SW 1271 (cell line): ENCODE results near the gene DNAJC25.
A peak's percentile ranks its signal among the peaks of the same experiment; 100 is the strongest.
"Not testable (repeated sequence)": the region's sequence is repeated elsewhere in the genome, so short reads cannot be mapped to it uniquely, and the experiment has no call there.

Experiments
- DNase-seq, 2 experiments: peaks; one replicate each; lab custom pipeline; 2025; lab: John Stamatoyannopoulos, UW

The DNAJC25 gene

GRCh38 chr9:111631214-111631971, at the start of gene DNAJC25:
Gene DNAJC25 (plus strand): TSS chr9:111631334. CDS start chr9:111631408, 74 bp downstream.
- peak; percentile 96 to 100 for DNase-seq

DNA sequence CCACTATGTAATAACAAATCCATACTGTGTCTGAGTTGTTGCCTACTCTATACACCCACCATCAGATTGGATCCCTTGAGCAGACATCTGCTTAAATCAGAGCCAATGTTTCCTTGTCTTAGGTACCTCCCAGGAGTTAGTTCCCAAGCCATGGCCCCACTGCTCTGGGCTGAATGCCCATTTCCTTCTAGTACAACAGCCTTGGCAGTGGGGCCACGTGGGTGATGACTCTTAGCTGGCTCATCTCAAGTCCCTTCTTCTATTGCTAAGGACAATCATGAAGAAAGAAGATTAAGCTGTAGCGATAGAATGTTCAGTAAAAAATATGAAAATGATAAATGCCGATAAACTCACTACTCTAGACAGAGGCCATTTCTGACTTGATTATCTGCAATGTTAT, 48.2 kb upstream of the DNAJC25 start:
- DNase-seq, result no peak

DNA sequence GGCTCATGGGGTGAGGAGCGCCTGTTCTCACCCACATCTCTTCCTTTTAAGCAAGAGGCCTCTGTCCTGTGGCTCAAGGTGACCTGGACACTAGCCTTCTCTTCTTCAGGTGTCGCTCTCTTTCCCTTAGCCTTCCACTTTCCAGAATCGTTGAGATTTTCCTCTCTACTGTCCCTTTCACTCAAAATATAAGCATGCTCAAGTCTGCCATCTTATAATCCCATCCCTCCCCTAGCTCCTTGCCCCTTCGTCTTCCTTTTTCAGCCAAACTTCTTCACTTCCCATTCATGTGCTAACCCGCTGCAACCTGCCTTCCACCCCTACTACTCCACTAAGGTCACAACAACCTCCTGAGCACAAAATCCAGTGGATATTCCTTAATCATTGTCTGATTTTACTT, 44.8 kb upstream of the DNAJC25 start:
- DNase-seq, result no peak

DNA sequence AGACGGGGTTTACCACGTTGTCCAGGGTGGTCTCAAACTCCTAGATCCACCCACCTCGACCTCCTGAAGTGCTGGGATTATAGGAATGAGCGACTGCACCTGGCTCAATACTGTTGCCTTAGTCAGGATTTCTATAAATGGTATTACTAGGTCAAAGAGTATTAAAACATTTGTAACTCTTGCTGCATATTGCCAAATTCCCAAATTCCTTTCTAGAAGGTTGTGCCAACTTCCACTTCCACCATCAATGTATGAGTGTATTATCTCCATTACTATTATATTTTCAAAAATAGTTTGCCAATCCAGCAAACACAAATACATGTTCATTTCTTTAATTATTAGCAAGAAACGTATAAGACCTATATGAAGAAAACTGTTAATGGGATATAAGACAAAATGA, 42.3 kb upstream of the DNAJC25 start:
- DNase-seq, result no peak

DNA sequence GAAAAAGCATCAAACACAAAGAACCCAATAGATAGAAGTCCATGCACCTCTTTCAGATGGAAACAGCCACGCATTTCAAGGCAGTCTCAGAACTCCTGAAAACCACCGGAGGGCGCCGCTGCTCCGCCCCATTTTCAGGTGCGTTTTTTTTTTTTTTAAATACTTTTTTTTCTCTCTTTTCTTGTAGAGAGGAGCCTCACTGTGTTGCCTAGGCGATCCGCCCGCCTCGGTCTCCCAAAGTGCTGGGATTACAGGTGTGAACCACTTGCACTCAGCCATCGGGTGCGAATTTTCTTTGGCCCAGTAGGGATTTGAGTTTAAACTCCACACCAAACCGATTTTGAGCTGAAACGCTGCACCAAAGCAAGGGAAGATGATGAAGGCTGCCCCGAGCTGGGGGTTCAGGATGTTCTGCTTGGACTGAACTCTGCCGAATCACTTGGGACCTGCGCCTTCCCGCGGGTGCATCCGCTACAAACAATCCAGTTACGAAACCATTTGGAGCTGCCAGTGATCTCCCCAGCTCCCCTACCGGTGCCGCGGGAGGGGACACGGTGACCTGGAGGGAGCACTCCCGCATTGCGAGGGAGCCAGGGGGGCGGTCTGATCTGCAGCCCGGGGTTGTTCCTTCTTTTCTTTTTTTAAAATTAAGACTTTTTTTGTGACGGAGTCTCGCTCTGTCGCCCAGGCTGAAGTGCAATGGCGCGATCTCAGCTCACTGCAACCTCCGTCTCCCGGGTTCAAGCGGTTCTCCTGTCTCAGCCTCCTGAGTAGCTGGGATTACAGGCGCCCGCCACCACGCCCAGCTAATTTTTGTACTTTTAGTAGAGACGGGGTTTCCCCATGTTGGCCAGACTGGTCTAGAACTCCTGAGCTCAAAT, 33.0 kb upstream of the DNAJC25 start:
- DNase-seq, result peak; percentile 37 to 78

GRCh38 chr9:111598733-111599091, 32.4 kb upstream of the DNAJC25 start:
- DNase-seq, result peak in 1 of 2 experiments; percentile 22

- DNase-seq, result peak; percentile 83 to 85
These were observed 31.8 kb upstream of the DNAJC25 start, which contains the start of gene PTGR1 for GRCh38 chr9:111599092-111599954. Gene PTGR1 (minus strand): TSS chr9:111599647. CDS start chr9:111597422, 2,225 bp downstream.

DNA sequence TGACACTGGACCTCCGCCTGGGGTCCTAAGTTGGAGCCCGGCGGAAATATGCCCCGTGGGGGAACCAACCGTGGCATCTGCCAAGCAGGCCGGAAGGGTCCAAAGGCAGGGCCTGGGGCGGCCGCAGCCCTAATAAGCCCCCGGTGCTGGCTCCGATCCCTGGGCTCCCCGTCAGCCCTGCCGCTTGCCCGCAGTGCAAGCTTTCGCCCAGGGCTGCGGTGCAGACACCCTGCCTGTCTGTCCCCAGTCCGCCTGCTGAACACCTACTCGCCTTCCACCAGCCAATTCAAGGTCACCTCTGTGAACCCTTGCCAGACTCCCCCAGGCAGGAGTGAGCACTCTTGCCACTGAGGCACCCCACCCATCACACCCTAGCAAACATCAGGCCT, 31.2 kb upstream of the DNAJC25 start:
- DNase-seq, result no peak

DNA sequence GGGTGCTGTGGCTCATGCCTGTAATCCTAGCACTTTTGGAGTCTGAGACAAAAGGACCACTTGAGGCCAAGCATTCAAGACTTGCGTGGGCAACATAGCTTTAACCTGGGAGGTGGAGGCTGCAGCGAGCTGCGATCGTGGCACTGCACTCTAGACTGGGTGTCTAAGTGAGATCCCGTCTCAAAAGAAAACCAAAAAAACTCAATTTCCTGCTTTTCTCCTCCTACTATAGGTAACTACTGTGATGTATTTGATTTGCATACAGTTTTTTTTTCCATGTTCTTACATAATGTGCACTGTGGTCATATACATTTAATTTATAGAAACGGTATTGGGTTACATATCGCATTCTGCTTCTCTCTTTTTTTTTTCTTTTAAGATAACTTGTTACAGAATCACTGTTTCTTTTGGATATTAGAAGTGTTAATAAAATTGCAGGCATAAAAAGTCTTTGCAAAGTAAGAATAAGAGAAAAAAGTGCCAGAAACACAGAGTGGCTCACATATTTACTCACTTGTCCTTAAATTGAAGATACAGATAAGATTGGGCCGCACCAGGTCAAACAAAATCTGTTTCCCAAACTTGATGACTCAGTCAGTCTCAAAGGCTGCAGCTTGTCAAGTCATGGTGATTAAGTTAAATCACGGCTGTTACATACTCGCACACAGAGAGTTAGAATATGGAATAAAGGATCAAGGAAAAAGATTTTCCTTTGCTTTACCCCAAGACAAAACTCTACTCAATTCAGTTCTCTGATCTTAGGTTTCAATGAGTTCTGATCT, 29.7 kb upstream of the DNAJC25 start:
- no peak for DNase-seq

- DNase-seq, result no peak
These were observed 28.1 kb upstream of the DNAJC25 start for GRCh38 chr9:111603041-111603440.

GRCh38 chr9:111604054-111604615, 27.0 kb upstream of the DNAJC25 start:
- no peak for DNase-seq

DNA sequence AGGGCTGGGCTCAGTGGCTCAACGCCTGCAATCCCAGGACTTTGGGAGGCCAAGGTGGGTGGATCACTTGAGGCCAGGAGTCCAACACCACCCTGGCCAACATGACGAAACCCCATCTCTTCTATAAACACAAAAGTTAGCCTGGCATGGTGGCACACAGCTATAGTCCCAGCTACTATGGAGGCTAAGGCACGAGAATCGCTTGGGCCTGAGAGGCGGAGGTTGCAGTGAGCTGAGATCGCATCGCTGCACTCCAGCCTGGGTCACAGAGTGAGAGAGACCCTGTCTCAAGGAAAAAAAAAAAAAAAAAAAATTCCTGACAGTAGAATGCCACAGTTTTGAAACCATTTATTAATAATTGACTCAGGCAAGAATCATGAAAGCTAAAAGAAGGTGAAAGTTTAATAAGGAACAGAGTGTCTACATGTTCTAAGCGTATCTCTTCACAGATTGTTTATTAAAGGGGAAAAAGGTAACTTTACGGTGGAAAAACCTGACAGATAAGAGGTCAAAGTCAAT, 26.0 kb upstream of the DNAJC25 start:
- DNase-seq, result no peak

- DNase-seq, result no peak
These were observed 21.0 kb upstream of the DNAJC25 start for GRCh38 chr9:111610149-111610548.

DNA sequence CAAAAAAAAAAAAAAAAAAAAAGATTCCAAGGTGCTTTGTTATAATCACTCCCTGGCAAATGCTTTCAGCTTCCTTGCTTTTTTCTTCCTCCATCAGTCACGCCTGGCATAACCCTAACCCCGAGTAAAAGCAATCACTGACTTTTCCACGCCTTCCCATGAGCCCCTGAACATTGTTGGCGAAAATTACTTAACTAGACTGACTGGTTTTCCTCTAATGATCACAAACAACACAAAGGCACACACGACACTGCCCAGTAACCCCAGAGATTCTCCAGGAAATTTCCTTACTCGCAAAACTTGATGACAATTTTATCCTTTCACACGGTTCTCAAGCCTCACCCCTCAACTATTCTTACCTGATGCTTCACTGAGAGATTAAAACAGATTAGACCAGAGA, 20.3 kb upstream of the DNAJC25 start:
- DNase-seq, result no peak

DNA sequence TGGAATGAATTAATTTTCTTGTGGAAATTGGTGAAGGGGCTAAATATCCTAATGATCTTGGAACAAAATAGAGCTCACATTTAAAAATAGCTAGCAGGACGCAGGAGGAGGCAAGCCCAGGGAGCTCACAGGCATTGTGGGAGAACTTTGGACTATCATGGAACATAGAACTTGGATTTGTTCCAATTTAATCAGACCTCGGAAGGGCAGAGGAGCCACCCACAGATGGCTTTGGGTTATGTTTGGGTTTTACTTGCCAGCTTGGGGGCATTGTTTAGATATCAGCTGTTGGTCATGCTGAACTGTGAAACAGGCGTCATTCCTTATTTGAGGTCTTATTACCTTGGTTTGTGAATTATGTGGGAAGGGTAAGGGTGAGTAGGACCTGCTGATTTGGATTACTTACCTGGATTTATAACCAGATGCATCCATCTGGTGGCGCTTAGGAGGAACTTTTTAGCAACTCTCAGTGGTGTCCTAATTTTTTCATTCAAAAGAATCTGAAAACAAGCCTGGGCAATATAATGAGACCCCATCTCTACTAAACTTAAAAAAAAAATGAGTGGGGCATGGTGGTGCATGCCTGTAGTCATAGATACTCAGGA, 17.6 kb upstream of the DNAJC25 start:
- no peak for DNase-seq

DNA sequence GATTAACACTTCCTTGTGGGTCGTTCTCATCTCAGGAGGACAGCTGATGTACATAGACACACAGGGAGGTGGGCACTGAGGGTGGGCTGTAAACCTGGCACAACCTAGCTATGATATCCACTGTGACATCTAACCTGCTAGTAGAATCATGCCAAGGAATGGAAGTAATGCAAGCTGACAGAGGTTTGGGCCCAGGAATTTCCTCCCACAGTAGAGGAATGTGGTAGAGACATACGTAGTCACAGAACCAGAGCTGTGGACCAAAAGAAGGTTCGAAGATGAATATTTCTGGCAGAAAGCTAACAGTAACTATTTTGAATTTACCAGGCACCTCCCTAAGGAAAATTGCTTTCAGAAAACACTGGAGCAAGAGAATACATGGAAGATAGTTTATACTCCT, 15.2 kb upstream of the DNAJC25 start:
- no peak for DNase-seq

DNA sequence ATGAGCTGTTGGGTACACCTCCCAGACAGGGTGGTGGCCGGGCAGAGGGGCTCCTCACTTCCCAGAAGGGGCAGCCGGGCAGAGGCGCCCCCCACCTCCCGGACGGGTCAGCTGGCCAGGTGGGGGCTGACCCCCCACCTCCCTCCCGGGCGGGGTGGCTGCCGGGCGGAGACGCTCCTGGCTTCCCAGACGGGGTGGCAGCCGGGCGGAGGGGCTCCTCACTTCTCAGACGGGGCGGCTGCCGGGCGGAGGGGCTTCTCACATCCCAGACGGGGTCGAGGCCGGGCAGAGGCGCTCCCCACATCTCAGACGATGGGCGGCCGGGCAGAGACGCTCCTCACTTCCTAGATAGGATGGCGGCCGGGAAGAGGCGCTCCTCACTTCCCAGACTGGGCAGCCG, 13.8 kb upstream of the DNAJC25 start:
- not testable (repeated sequence) for DNase-seq

GRCh38 chr9:111621895-111622480, 9.1 kb upstream of the DNAJC25 start:
- peak in 1 of 2 experiments; percentile 62 for DNase-seq

DNA sequence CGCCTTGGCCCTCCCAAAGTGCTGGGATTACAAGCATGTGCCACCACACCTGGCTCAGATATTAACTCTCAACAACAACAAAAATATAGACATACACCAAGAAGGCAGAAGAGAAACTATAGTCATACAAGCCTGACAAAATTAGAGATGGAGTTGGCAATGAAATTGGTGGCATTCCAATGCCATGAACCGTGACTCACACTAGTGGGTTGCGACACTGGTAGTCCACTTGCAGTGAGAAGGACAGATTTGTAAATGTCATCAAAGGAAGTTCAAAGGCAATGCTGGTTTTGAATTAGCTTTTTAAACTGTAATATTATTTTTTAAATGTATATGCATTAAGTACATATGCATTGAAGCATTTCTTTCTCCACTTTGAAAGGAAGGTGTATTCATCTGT, 8.5 kb upstream of the DNAJC25 start:
- peak in 1 of 2 experiments; percentile 59 for DNase-seq
